ENCODE results near the gene ATG4B.
A peak's percentile ranks its signal among the peaks of the same experiment; 100 is the strongest.

ATG4B gene

GRCh38 chr2:241686324-241686649 lies 48.8 kb downstream of the ATG4B start:
- Histone ChIP-seq H3K4me1 (ENCODE audit: control insufficient read depth, insufficient read depth, low read length) (peaks cover 23% of the 10 kb centered on the region), H3K27me3 (replicated peaks; ENCODE audit: control insufficient read depth, insufficient read depth, low read length) (no peaks in the 10 kb centered on the region), H3K9me3 (ENCODE audit: control insufficient read depth, low read length) (no peaks in the 10 kb centered on the region), H3K4me3 (ENCODE audit: low read length) (peak overlapping the region; percentile 98), H3K36me3 (ENCODE audit: control insufficient read depth, insufficient read depth, low read length, severe bottlenecking) (peaks cover 16% of the 10 kb centered on the region), H3K9ac (ENCODE audit: low read length) (peak overlapping the region; percentile 99)
- DNase-seq (ENCODE audit: low read depth) = no peak

- peak within 1 kb of the TSS; percentile 98 for H3K4me3 ChIP-seq (ENCODE audit: low read length)
- no peaks in the 10 kb centered on the region for H3K27me3 ChIP-seq (replicated peaks; ENCODE audit: control insufficient read depth, insufficient read depth, low read length)
- DNase-seq (ENCODE audit: low read depth) = peak; percentile 99
- H3K9me3 ChIP-seq (ENCODE audit: control insufficient read depth, low read length) = no peaks in the 10 kb centered on the region
- peaks cover 19% of the 10 kb centered on the region for H3K36me3 ChIP-seq (ENCODE audit: control insufficient read depth, insufficient read depth, low read length, severe bottlenecking)
- H3K4me1 ChIP-seq (ENCODE audit: control insufficient read depth, insufficient read depth, low read length) = peaks cover 18% of the 10 kb centered on the region
- H3K9ac ChIP-seq (ENCODE audit: low read length) = peak within 1 kb of the TSS; percentile 99
Measured at GRCh38 chr2:241686650-241687425, 49.3 kb downstream of the ATG4B start, which contains the start of gene DTYMK. Gene DTYMK (minus strand): TSS chr2:241686815. CDS start chr2:241686783, 32 bp downstream.

DNA sequence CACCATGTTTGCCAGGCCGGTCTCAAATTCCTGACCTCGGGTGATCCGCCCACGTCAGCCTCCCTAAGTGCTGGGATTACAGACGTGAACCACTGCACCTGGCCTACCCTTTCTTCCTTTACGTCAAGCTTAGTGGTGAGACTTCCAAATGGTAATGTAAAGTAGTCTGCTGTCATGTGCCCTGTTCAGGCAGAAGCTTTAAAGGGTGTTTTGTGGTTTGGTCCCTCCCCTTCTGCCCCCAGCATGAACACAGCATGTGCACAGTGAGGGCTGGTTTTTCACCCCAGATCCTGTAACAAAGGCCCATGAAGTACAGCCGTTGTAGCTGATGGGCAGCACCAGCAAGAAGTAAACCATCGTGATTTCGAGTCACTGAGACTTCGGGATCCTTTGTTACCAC lies 51.8 kb downstream of the ATG4B start:
- Histone ChIP-seq H3K4me1 (ENCODE audit: control insufficient read depth, insufficient read depth, low read length) (peaks cover 22% of the 10 kb centered on the region), H3K9ac (ENCODE audit: low read length) (no peak overlapping the region), H3K36me3 (ENCODE audit: control insufficient read depth, insufficient read depth, low read length, severe bottlenecking) (peaks cover 21% of the 10 kb centered on the region), H3K27me3 (replicated peaks; ENCODE audit: control insufficient read depth, insufficient read depth, low read length) (no peaks in the 10 kb centered on the region), H3K4me3 (ENCODE audit: low read length) (no peak overlapping the region), H3K9me3 (ENCODE audit: control insufficient read depth, low read length) (no peaks in the 10 kb centered on the region)
- no peak for DNase-seq (ENCODE audit: low read depth)

GRCh38 chr2:241690202-241690717 lies 52.8 kb downstream of the ATG4B start:
- peaks cover 27% of the 10 kb centered on the region for H3K4me1 ChIP-seq (ENCODE audit: control insufficient read depth, insufficient read depth, low read length)
- no peak overlapping the region for H3K4me3 ChIP-seq (ENCODE audit: low read length)
- DNase-seq (ENCODE audit: low read depth) = no peak
- no peak overlapping the region for H3K9ac ChIP-seq (ENCODE audit: low read length)
- peaks cover 25% of the 10 kb centered on the region for H3K36me3 ChIP-seq (ENCODE audit: control insufficient read depth, insufficient read depth, low read length, severe bottlenecking)
- H3K27me3 ChIP-seq (replicated peaks; ENCODE audit: control insufficient read depth, insufficient read depth, low read length) = no peaks in the 10 kb centered on the region
- no peaks in the 10 kb centered on the region for H3K9me3 ChIP-seq (ENCODE audit: control insufficient read depth, low read length)

DNA sequence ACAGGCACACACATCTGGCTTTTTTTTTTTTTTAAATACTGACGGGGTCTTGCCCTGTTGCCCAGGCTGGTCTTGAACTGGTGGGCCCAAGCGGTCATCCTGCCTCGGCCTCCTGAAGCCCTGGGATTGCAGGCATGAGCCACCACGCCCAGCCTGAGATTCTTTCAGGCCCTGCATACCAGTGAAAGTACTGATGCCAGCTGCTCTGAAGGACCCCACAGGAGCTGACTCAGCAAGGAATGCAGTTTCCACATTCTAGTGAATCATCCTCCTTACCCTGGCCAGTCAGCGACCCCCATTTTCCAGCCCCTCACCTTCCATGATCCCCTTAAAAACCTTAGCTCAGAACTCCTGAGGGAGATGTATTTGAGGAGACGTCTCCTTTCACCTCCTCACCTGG lies 55.0 kb downstream of the ATG4B start:
- Histone ChIP-seq H3K36me3 (ENCODE audit: control insufficient read depth, insufficient read depth, low read length, severe bottlenecking) (peaks cover 25% of the 10 kb centered on the region), H3K9me3 (ENCODE audit: control insufficient read depth, low read length) (no peaks in the 10 kb centered on the region), H3K9ac (ENCODE audit: low read length) (no peak overlapping the region), H3K27me3 (replicated peaks; ENCODE audit: control insufficient read depth, insufficient read depth, low read length) (no peaks in the 10 kb centered on the region), H3K4me3 (ENCODE audit: low read length) (no peak overlapping the region), H3K4me1 (ENCODE audit: control insufficient read depth, insufficient read depth, low read length) (peaks cover 21% of the 10 kb centered on the region)
- peak; percentile 72 for DNase-seq (ENCODE audit: low read depth)

DNA sequence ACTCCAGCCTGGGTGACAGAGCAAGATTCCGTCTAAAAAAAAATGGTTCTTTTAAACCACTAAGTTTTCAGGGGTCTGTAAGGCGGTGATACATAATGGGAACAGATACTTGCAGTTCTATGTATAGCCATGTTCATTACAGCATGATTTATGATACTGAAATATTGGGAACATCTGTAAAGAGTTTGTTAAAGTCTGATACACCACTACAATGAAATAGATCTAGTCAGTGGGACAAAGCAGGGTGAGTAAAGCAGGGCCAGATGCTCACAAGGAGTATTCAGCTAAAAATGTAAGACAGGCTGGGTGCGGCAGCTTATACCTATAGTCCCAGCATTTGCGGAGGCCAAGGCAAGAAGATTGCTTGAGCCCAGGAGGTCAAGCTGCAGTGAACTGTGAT lies 58.2 kb downstream of the ATG4B start:
- no peak overlapping the region for H3K4me3 ChIP-seq (ENCODE audit: low read length)
- peaks cover 14% of the 10 kb centered on the region for H3K36me3 ChIP-seq (ENCODE audit: control insufficient read depth, insufficient read depth, low read length, severe bottlenecking)

DNA sequence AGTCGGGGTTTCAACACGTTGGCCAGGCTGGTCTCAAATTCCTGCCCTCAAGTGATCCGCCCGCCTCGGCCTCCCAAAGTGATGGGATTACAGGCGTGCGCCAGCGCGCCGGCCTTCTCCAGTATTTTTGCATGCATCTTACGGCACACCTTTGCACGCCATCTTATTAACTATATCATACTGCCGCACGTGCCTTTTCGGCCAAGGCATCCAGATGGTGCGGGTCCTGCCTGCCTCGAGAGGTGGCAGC lies 63.6 kb downstream of the ATG4B start:
- H3K36me3 ChIP-seq (ENCODE audit: control insufficient read depth, insufficient read depth, low read length, severe bottlenecking) = peaks cover 10% of the 10 kb centered on the region
- H3K4me3 ChIP-seq (ENCODE audit: low read length) = peak overlapping the region; percentile 84
- peak; percentile 90 for DNase-seq (ENCODE audit: low read depth)
- H3K27me3 ChIP-seq (replicated peaks; ENCODE audit: control insufficient read depth, insufficient read depth, low read length) = no peaks in the 10 kb centered on the region
- H3K9ac ChIP-seq (ENCODE audit: low read length) = peak overlapping the region; percentile 92
- H3K4me1 ChIP-seq (ENCODE audit: control insufficient read depth, insufficient read depth, low read length) = peaks cover 13% of the 10 kb centered on the region
- H3K9me3 ChIP-seq (ENCODE audit: control insufficient read depth, low read length) = no peaks in the 10 kb centered on the region

More for the DNA sequence above, 58.2 kb downstream of the ATG4B start:
- Histone ChIP-seq H3K27me3 (replicated peaks; ENCODE audit: control insufficient read depth, insufficient read depth, low read length) (no peaks in the 10 kb centered on the region), H3K4me1 (ENCODE audit: control insufficient read depth, insufficient read depth, low read length) (peaks cover 17% of the 10 kb centered on the region), H3K9ac (ENCODE audit: low read length) (no peak overlapping the region), H3K9me3 (ENCODE audit: control insufficient read depth, low read length) (no peaks in the 10 kb centered on the region)
- no peak for DNase-seq (ENCODE audit: low read depth)

- Histone ChIP-seq H3K4me3 (ENCODE audit: low read length) (peak within 1 kb of the TSS; percentile 88), H3K4me1 (ENCODE audit: control insufficient read depth, insufficient read depth, low read length) (peaks cover 13% of the 10 kb centered on the region), H3K27me3 (replicated peaks; ENCODE audit: control insufficient read depth, insufficient read depth, low read length) (no peaks in the 10 kb centered on the region), H3K36me3 (ENCODE audit: control insufficient read depth, insufficient read depth, low read length, severe bottlenecking) (peaks cover 14% of the 10 kb centered on the region), H3K9ac (ENCODE audit: low read length) (peak within 1 kb of the TSS; percentile 92), H3K9me3 (ENCODE audit: control insufficient read depth, low read length) (no peaks in the 10 kb centered on the region)
- peak; percentile 98 for DNase-seq (ENCODE audit: low read depth)
Measured at GRCh38 chr2:241701399-241702154, 64.1 kb downstream of the ATG4B start, which contains the start of gene ING5. Gene ING5 (plus strand): TSS chr2:241702039. CDS start chr2:241702066, 27 bp downstream.

DNA sequence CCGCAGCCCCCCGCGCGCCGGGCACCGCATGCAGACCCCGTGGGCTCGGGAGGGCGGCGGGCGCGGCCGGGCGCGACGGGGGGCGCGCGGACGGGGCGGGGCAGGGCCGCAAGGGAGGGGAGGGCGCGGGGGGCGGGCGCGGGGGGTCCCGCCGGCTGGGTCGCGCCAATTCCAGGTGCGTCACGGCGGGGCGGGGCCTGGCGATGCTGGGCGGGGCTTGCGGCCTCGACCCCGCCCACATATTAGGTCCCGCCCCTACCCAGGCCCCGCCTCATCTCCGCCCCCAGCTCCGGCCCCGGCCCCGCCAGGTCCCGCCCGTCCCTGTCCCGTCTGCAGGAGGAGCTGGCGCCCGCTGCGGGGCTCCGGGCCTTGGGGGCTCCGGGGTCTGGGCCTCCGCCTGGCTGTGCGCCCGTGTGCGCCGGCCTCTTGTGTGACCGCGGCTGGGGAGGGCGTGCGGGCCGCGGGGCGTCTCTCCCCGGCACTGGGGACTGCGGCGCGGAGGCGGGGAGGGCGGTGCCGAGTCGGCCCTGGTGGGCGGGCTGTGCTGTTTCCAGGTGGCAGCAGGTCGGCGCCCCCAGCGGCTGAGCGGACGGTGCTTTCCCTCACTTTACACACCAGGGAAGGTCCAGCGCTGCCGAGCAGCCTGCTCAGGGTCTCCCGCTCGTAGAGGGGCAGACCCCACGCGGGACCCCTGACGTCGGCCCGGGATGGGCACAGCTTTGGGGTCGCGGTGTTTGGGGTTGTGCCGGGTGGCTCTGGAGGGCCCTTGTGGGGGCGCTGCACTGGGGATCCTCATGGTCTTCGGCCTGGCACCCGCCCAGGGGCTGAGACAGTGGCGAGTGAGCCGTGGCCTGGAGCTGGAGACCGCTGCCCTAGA lies 64.9 kb downstream of the ATG4B start:
- peaks cover 13% of the 10 kb centered on the region for H3K4me1 ChIP-seq (ENCODE audit: control insufficient read depth, insufficient read depth, low read length)
- peaks cover 17% of the 10 kb centered on the region for H3K36me3 ChIP-seq (ENCODE audit: control insufficient read depth, insufficient read depth, low read length, severe bottlenecking)
- H3K9ac ChIP-seq (ENCODE audit: low read length) = peak overlapping the region; percentile 92
- peak overlapping the region; percentile 88 for H3K4me3 ChIP-seq (ENCODE audit: low read length)
- H3K27me3 ChIP-seq (replicated peaks; ENCODE audit: control insufficient read depth, insufficient read depth, low read length) = no peaks in the 10 kb centered on the region
- H3K9me3 ChIP-seq (ENCODE audit: control insufficient read depth, low read length) = no peaks in the 10 kb centered on the region
- peak; percentile 94 for DNase-seq (ENCODE audit: low read depth)

GRCh38 chr2:241703032-241703604 lies 65.6 kb downstream of the ATG4B start:
- Histone ChIP-seq H3K9ac (ENCODE audit: low read length) (peak overlapping the region; percentile 86), H3K9me3 (ENCODE audit: control insufficient read depth, low read length) (no peaks in the 10 kb centered on the region), H3K4me1 (ENCODE audit: control insufficient read depth, insufficient read depth, low read length) (peaks cover 13% of the 10 kb centered on the region), H3K27me3 (replicated peaks; ENCODE audit: control insufficient read depth, insufficient read depth, low read length) (no peaks in the 10 kb centered on the region), H3K36me3 (ENCODE audit: control insufficient read depth, insufficient read depth, low read length, severe bottlenecking) (peaks cover 21% of the 10 kb centered on the region), H3K4me3 (ENCODE audit: low read length) (peak overlapping the region; percentile 88)
- DNase-seq (ENCODE audit: low read depth) = peak; percentile 55
